HG03558 (cell line): ENCODE data around the gene DNAJB8.

ENCODE experiments used
- ATAC-seq: cut with Tn5 transposase; IDR thresholded peaks from one replicate; pipeline ENCODE4 v1.9.1; 2021; ENCODE audit warnings: moderate number of reproducible peaks; ENCODE audit not compliant: unreplicated experiment; ENCODE audit errors: extremely low read depth

Gene DNAJB8

DNA sequence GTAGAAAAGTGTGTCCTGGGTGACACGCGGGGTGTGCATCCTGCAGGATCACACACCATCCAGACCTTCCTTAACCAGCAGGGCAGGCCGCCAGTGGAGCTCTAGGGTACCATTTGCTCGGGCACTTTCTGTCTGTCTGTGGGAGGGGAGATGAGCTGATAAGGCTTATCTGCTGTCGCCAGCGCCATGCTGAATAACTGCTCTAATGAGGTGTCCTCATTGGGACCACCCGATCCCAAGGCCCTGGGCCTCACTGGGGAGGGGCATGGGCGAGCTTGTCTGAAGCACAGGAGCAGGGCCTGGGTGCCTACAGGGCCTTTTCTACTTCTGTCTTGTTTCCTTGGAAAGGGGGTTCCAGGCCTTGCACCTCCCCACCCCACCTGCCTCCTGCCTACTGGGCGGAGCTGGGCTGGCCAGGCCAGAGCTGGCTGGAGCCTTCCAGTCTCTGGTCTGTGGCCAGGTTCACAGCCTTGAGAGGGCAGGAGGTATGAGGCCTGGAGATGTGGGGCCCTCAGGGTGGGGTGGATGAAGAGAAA lies 28.8 kb upstream of the DNAJB8 start:
- no peak for ATAC-seq

GRCh38 chr3:128494367-128494650 lies 27.6 kb upstream of the DNAJB8 start:
- no peak for ATAC-seq

GRCh38 chr3:128493570-128494366 lies 27.1 kb upstream of the DNAJB8 start:
- no peak for ATAC-seq

DNA sequence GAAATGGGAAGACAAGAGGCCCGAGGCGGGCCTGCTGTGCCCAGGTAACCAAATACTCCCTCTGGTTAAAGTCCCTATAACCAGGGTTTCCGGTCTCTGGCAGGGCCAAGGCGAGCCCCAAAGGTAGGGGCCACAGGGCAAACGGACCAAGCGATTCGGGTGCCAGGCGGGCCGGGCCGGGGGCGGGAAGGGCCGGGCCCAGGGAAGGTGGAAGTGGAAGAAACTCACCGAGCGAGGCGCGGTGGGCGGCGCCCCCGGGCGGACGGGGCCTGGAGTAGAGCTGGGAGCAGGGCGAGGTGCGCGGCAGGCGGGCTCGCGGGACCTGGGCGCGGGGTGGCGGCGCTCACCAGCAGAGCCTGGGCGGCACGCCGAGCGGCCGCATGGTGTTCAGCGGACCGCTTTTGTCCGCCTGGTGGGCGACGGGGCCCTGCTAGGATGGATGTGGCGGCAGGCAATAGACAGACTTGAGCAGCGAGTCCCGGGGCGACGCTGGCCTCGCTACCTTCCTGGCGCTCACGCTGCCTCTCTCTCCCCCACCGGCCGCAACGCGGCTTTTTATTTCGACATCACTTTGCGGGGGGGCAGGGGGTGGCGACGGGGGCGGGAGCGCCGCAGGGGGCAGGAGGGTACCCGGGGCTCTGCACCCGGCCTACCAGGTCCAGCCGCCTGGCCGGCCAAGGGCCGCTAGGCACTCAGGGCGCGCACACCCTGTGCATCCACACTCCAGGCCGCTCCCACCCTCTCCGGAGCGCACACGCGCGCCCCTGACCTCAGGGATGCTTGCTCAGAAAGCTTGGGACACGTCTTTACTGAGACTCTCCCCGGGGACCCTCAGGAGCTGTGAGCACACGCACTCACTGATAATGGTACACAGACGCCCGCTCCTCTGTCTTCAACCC lies 26.2 kb upstream of the DNAJB8 start, which contains the start of gene GATA2:
Gene GATA2, minus strand, starts transcription at position 531 of the 899 bp plus-strand sequence. CDS start 6,170 bp downstream, outside the sequence.
- no peak for ATAC-seq

- ATAC-seq: no peak
These were observed 25.4 kb upstream of the DNAJB8 start for GRCh38 chr3:128491941-128492670.

DNA sequence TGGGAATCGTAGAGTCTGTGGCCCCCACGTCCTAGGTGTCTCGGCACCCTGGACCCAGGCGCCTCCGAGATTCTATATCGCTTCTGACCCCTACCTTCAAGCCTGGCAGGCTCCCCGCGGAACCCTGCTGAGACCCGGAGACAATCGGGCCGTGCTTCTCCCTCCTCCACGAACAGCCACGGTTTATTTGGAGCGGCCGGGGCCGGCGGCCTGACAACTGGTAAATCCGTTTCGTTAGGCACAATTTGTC lies 24.9 kb upstream of the DNAJB8 start:
- no peak for ATAC-seq

GRCh38 chr3:128490915-128491690 lies 24.4 kb upstream of the DNAJB8 start:
- ATAC-seq: no peak

- no peak for ATAC-seq
These were observed 23.9 kb upstream of the DNAJB8 start for GRCh38 chr3:128490650-128490914.

DNA sequence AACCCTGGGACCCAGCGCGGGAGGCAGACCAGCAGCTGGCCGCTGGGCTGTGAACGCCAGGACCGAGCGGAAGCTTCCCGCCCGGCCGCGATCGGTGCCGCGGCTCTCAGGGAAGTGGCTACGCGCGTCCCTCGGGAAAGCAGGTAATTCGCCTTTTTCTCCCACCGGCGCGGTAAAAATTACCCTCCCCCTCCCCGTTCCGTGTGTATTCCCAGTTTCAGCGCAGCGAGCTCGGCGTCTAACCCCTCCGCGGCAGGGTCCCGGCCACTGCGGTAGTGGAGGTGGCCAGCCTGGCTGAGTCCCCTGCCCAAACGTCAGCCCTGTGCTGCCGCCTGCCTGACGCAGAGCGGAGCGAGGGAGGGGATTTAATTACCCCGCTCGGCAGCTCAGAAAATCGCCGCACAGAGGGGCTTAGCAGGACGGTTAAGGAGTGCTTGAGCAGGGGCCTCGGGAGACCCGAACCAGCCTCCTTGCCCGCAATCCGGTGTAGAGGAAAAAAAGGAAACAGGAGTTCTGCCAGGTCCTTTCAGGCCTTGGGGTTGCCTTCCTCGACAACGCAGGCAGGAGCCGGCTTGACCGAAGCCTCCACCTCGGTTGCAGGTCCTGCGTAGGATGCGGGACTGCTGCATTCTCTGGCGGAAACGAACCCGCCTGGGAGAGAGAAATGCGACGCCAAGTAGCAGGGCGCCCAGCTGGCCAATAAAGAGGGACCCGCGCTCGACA lies 23.4 kb upstream of the DNAJB8 start:
- ATAC-seq: no peak

GRCh38 chr3:128489674-128489926 lies 22.9 kb upstream of the DNAJB8 start:
- no peak for ATAC-seq

GRCh38 chr3:128488991-128489673 lies 22.4 kb upstream of the DNAJB8 start:
- ATAC-seq: no peak

DNA sequence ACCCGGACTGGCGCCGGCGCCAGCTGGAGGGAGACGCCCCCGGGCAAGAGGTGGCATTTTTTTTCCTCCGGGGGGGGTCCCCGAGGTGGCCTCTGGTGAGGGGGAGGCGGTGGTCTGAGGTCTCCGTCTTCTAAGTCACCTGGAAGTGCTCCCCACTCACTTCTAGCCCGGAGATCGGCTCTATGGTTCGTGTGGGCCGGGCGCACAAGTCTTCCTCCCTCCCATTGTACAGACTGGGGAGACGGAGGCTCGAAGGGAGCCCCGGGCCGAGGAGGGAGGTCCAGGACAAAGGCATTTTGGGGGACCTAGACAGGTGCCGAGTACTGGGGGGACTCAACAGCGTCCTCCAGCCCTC lies 21.9 kb upstream of the DNAJB8 start:
- no peak for ATAC-seq

DNA sequence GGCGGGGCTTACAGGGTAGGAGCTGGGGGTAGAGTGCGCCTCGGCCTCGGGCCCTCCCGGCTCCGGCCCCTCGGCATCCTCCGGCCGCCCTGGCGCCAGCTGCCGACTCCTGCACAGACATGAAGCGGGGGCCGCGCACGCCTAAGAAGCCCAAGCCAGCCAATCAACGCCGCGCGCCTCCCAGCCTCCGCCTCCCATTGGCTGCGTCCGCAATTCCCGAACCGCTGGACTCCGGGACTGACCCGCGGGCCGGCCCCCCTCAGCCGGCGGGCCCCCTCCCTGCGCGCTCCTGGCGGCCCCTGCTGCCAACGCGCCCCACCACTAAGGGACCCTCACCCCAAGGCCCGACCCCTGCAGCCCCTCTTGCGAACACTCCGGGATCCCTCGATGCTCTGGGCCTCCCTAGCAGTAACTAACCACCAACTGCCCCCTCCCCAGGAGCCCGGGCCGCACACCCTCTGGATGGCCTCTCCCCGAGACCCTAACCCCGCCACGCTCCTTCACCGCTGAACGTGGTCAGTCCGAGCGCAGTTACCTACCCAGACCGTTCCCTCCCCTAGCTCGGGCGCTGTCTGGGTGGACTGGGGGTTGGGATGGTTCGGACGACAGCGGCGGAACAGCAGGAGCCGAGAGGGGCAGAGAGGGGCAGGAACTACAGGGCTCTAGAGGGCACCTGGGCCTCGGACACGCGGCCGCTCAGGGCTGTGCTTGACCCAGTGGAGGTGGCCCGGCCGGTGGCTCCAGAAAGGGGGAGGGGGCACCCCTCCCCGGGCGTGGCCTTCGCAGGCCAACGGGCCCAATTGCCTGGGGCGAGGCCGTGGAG lies 21.3 kb upstream of the DNAJB8 start:
- no peak for ATAC-seq

- ATAC-seq: no peak
These were observed 20.8 kb upstream of the DNAJB8 start for GRCh38 chr3:128487538-128487812.

DNA sequence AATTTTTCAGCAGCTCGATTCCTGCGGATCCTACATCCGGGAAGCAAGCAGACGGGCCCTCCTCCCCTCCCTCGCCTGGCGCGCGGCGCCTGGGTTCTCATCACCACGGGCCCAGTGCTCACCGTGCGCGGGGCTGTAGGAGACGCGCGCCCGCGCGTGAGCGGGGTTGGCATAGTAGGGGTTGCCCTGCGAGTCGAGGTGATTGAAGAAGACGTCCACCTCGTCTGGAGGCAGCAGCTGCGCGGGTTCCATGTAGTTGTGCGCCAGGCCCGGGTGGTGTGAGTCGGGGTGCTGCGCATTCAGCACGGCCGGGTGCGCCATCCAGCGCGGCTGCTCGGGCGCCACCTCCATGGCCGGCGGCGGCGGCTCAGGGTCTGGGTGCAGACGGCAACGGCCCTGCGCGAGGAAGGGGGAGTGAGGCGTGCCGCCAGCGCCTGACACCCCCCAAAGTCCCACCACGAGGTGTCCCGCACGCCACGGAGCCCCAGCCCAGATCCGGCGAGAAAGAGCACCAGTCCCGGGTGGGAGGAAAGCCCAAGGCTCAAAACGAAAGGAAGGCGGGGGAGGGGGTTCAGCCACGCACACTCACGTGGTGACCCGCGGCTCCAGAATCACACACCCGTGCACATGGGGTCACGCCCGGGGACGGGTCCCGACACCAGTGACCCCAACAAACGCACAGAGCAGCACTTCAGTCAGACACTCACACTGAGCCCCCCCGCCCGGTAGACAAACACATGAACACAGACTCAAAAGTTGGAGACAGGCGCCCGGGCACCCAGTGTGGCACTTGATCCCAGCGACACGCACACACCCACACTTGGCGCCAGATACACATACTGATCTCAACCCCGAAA lies 20.2 kb upstream of the DNAJB8 start:
- ATAC-seq: no peak

- no peak for ATAC-seq
These were observed 19.5 kb upstream of the DNAJB8 start for GRCh38 chr3:128486205-128486628.

GRCh38 chr3:128485282-128486204 lies 18.9 kb upstream of the DNAJB8 start:
- no peak for ATAC-seq
